ENCODE results near the gene OR51B2. TPM values are rescaled to one million over a fixed set of nuclear protein-coding genes. Genes with fewer than 3 reads are reported as not detected.

OR51B2 gene
- total RNA-seq, 1 donor from 2014 or later, result not detected

DNA sequence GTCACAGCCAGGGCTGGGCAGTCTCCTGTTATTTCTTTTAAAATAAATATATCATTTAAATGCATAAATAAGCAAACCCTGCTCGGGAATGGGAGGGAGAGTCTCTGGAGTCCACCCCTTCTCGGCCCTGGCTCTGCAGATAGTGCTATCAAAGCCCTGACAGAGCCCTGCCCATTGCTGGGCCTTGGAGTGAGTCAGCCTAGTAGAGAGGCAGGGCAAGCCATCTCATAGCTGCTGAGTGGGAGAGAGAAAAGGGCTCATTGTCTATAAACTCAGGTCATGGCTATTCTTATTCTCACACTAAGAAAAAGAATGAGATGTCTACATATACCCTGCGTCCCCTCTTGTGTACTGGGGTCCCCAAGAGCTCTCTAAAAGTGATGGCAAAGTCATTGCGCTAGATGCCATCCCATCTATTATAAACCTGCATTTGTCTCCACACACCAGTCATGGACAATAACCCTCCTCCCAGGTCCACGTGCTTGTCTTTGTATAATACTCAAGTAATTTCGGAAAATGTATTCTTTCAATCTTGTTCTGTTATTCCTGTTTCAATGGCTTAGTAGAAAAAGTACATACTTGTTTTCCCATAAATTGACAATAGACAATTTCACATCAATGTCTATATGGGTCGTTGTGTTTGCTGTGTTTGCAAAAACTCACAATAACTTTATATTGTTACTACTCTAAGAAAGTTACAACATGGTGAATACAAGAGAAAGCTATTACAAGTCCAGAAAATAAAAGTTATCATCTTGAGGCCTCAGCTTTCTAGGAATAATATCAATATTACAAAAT, 35.8 kb downstream of the OR51B2 start:
- H3K36me3 Mint-ChIP-seq, result no peaks in the 10 kb centered on the region
- H3K9me3 Mint-ChIP-seq, result no peaks in the 10 kb centered on the region
- H3K27me3 Mint-ChIP-seq, result no peaks in the 10 kb centered on the region
- DNase-seq (ENCODE audit: extremely low spot score, unreplicated experiment), result no peak
- TF ChIP-seq, protein P1, sequence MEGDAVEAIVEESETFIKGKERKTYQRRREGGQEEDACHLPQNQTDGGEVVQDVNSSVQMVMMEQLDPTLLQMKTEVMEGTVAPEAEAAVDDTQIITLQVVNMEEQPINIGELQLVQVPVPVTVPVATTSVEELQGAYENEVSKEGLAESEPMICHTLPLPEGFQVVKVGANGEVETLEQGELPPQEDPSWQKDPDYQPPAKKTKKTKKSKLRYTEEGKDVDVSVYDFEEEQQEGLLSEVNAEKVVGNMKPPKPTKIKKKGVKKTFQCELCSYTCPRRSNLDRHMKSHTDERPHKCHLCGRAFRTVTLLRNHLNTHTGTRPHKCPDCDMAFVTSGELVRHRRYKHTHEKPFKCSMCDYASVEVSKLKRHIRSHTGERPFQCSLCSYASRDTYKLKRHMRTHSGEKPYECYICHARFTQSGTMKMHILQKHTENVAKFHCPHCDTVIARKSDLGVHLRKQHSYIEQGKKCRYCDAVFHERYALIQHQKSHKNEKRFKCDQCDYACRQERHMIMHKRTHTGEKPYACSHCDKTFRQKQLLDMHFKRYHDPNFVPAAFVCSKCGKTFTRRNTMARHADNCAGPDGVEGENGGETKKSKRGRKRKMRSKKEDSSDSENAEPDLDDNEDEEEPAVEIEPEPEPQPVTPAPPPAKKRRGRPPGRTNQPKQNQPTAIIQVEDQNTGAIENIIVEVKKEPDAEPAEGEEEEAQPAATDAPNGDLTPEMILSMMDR (conservative IDR thresholded peaks at IDR 0.05), result no peak
- no peak overlapping the region for H3K4me3 Mint-ChIP-seq
- H3K27ac Mint-ChIP-seq, result no peak overlapping the region
- no peaks in the 10 kb centered on the region for H3K4me1 Mint-ChIP-seq (ENCODE audit: unreplicated experiment)

- H3K27me3 Mint-ChIP-seq, result no peaks in the 10 kb centered on the region
- no peak overlapping the region for H3K27ac Mint-ChIP-seq
- H3K36me3 Mint-ChIP-seq, result no peaks in the 10 kb centered on the region
- no peak for DNase-seq (ENCODE audit: extremely low spot score, unreplicated experiment)
- no peaks in the 10 kb centered on the region for H3K4me1 Mint-ChIP-seq (ENCODE audit: unreplicated experiment)
- H3K9me3 Mint-ChIP-seq, result no peaks in the 10 kb centered on the region
- no peak overlapping the region for H3K4me3 Mint-ChIP-seq
- TF ChIP-seq, protein P1 (conservative IDR thresholded peaks at IDR 0.05), result no peak
These were observed 37.2 kb downstream of the OR51B2 start for GRCh38 chr11:5286901-5287300.

DNA sequence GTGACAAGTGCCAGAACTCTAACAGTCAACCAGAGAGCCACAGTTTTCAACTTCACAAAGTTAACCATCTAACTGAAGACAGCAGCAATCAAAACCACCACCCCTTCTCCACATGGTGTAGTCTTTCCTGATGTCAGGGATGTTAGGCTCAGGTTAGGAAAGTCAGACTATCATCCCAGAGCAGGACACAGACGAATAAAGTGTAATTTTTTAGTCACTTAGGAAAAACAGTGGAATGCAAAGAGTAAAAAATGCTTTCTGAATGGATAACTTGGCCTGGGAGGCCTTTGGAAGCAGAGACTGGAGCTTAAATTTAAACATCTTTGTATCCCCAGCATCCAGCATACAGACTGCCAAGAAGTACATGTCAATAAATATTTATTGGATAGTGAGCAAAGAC, 37.7 kb downstream of the OR51B2 start:
- Mint-ChIP-seq H3K27ac (no peak overlapping the region), H3K4me3 (no peak overlapping the region), H3K36me3 (no peaks in the 10 kb centered on the region), H3K9me3 (no peaks in the 10 kb centered on the region), H3K27me3 (no peaks in the 10 kb centered on the region), H3K4me1 (ENCODE audit: unreplicated experiment) (no peaks in the 10 kb centered on the region)
- TF ChIP-seq, protein P1 (conservative IDR thresholded peaks at IDR 0.05), result no peak
- DNase-seq (ENCODE audit: extremely low spot score, unreplicated experiment), result no peak

- Mint-ChIP-seq H3K27ac (no peak overlapping the region), H3K4me1 (ENCODE audit: unreplicated experiment) (no peaks in the 10 kb centered on the region), H3K36me3 (no peaks in the 10 kb centered on the region), H3K4me3 (no peak overlapping the region), H3K27me3 (no peaks in the 10 kb centered on the region), H3K9me3 (no peaks in the 10 kb centered on the region)
- DNase-seq (ENCODE audit: extremely low spot score, unreplicated experiment), result no peak
- TF ChIP-seq, protein P1 (conservative IDR thresholded peaks at IDR 0.05), result no peak
These were observed 38.3 kb downstream of the OR51B2 start for GRCh38 chr11:5285703-5286340.

- Mint-ChIP-seq H3K36me3 (no peaks in the 10 kb centered on the region), H3K4me3 (no peak overlapping the region), H3K9me3 (no peaks in the 10 kb centered on the region), H3K27me3 (no peaks in the 10 kb centered on the region), H3K27ac (no peak overlapping the region), H3K4me1 (ENCODE audit: unreplicated experiment) (no peaks in the 10 kb centered on the region)
- DNase-seq (ENCODE audit: extremely low spot score, unreplicated experiment), result no peak
- TF ChIP-seq, protein P1 (conservative IDR thresholded peaks at IDR 0.05), result no peak
These were observed 39.5 kb downstream of the OR51B2 start for GRCh38 chr11:5284637-5285036.

All from type B pancreatic cell (in vitro differentiated cells).